Measurements from ENCODE around the gene LBP.

Gene LBP

GRCh38 chr20:38321959-38322598, 24.2 kb upstream of the LBP start:
- no peak for ATAC-seq (ENCODE audit: insufficient read depth, low read depth)
- H3K27me3 ChIP-seq (ENCODE audit: insufficient read depth, low read length, poor library complexity) = peaks cover 13% of the 10 kb centered on the region
- TF ChIP-seq CTCF (IDR thresholded peaks at IDR 0.05; ENCODE audit: borderline replicate concordance, extremely low read depth, low read length, poor library complexity, severe bottlenecking) = peak; percentile 59
- TF ChIP-seq EZH2 (IDR thresholded peaks at IDR 0.05; ENCODE audit: borderline replicate concordance, low read depth, low read length, severe bottlenecking) = no peak
- no peak overlapping the region for H3K4me2 ChIP-seq (ENCODE audit: insufficient read depth, low read length)
- H3K4me3 ChIP-seq (ENCODE audit: low read depth in 1 of 2, low read length in 2 of 2) = no peak overlapping the region
- no peak overlapping the region for H3K27ac ChIP-seq (ENCODE audit: low read length)
- H4K20me1 ChIP-seq (ENCODE audit: insufficient read depth, low read length) = no peaks in the 10 kb centered on the region
- H3K4me1 ChIP-seq (ENCODE audit: insufficient read depth, low read length) = no peaks in the 10 kb centered on the region
- H3K36me3 ChIP-seq (ENCODE audit: insufficient read depth, low read length) = no peaks in the 10 kb centered on the region
- H3K9ac ChIP-seq (ENCODE audit: low read depth, low read length) = no peak overlapping the region
- H3K9me3 ChIP-seq (ENCODE audit: insufficient read depth, low read length, severe bottlenecking) = no peaks in the 10 kb centered on the region
- H3K79me2 ChIP-seq (ENCODE audit: insufficient read depth, low read length) = no peaks in the 10 kb centered on the region
- no peak overlapping the region for H2AFZ ChIP-seq (ENCODE audit: low read depth, low read length)
- peak; percentile 10 for DNase-seq

DNA sequence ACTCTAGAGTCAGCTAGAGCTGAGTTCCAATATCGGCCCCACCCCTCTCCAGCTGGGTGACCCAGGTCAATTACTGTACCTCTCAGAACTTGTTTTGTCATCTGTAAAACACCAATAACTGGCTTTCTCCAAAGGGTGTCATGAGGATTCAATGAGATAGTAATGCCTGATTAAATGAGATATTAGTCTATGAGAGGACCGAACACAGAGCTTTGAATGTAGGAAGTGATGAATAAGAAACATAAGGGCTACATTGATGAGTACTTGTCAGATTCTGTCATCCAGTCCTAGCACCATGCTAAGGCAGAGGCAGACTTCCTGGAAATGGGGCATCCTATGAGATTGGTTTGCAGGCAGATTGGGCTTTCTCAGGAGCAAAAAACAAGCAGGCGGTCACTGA, 22.1 kb upstream of the LBP start:
- Histone ChIP-seq H3K27me3 (ENCODE audit: insufficient read depth, low read length, poor library complexity) (peaks cover 13% of the 10 kb centered on the region), H3K36me3 (ENCODE audit: insufficient read depth, low read length) (no peaks in the 10 kb centered on the region), H3K4me1 (ENCODE audit: insufficient read depth, low read length) (no peaks in the 10 kb centered on the region), H3K79me2 (ENCODE audit: insufficient read depth, low read length) (no peaks in the 10 kb centered on the region), H2AFZ (ENCODE audit: low read depth, low read length) (no peak overlapping the region), H3K9ac (ENCODE audit: low read depth, low read length) (no peak overlapping the region), H3K4me3 (ENCODE audit: low read depth in 1 of 2, low read length in 2 of 2) (no peak overlapping the region), H3K4me2 (ENCODE audit: insufficient read depth, low read length) (no peak overlapping the region), H3K27ac (ENCODE audit: low read length) (no peak overlapping the region), H4K20me1 (ENCODE audit: insufficient read depth, low read length) (no peaks in the 10 kb centered on the region), H3K9me3 (ENCODE audit: insufficient read depth, low read length, severe bottlenecking) (no peaks in the 10 kb centered on the region)
- TF ChIP-seq CTCF (IDR thresholded peaks at IDR 0.05; ENCODE audit: borderline replicate concordance, extremely low read depth, low read length, poor library complexity, severe bottlenecking) = no peak
- ATAC-seq (ENCODE audit: insufficient read depth, low read depth) = no peak
- no peak for DNase-seq

DNA sequence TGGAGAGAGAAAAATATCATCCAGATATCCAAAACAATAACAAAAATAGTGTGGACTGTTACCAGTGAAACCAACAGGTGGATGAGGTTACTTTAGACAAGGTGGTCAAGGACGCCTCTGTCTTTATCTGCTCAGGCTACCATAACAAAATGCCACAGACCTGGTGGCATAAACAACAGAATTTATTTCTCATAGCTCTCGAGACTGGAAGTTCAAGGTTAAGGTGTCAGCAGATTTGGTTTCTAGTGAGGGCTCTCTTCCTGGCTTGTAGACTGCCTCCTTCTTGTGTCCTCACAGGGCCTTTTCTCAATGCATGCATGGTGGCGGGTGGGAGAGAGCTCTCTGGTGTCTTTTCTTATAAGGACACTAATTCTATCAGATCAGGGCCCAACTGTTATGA, 21.1 kb upstream of the LBP start:
- Histone ChIP-seq H4K20me1 (ENCODE audit: insufficient read depth, low read length) (no peaks in the 10 kb centered on the region), H3K4me1 (ENCODE audit: insufficient read depth, low read length) (no peaks in the 10 kb centered on the region), H3K36me3 (ENCODE audit: insufficient read depth, low read length) (no peaks in the 10 kb centered on the region), H3K9ac (ENCODE audit: low read depth, low read length) (no peak overlapping the region), H3K27ac (ENCODE audit: low read length) (no peak overlapping the region), H3K27me3 (ENCODE audit: insufficient read depth, low read length, poor library complexity) (peaks cover 13% of the 10 kb centered on the region), H3K79me2 (ENCODE audit: insufficient read depth, low read length) (no peaks in the 10 kb centered on the region), H3K4me3 (ENCODE audit: low read depth in 1 of 2, low read length in 2 of 2) (no peak overlapping the region), H3K4me2 (ENCODE audit: insufficient read depth, low read length) (no peak overlapping the region), H3K9me3 (ENCODE audit: insufficient read depth, low read length, severe bottlenecking) (no peaks in the 10 kb centered on the region), H2AFZ (ENCODE audit: low read depth, low read length) (no peak overlapping the region)
- TF ChIP-seq EZH2 (IDR thresholded peaks at IDR 0.05; ENCODE audit: borderline replicate concordance, low read depth, low read length, severe bottlenecking) (no peak), CTCF (IDR thresholded peaks at IDR 0.05; ENCODE audit: borderline replicate concordance, extremely low read depth, low read length, poor library complexity, severe bottlenecking) (no peak)
- no peak for ATAC-seq (ENCODE audit: insufficient read depth, low read depth)
- DNase-seq = no peak

DNA sequence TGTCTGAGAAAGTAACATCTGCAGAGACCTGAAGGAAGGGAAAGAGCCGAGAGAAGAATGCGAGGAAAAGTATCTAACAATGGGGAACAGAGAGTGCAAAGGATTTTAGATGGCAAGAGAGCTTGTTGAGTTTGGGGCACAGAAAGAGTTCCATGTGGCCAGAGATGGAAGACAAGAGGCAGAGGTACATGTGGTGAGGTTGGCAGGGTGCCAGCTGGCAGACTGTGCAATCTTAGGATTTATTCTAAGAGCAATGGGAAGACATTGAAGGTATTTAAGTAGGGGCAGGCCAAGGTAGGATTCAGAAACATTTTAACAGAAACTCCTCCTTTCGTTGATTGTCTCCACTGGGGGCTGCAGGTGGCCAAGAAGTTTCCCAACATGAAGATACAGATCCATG, 20.4 kb upstream of the LBP start:
- H3K36me3 ChIP-seq (ENCODE audit: insufficient read depth, low read length) = no peaks in the 10 kb centered on the region
- 0 out of 2 replicates have a peak, but pooled peaks cover 2% of the 10 kb centered on the region for H4K20me1 ChIP-seq (ENCODE audit: insufficient read depth, low read length)
- ATAC-seq (ENCODE audit: insufficient read depth, low read depth) (no peak), DNase-seq (no peak)
- H3K9me3 ChIP-seq (ENCODE audit: insufficient read depth, low read length, severe bottlenecking) = no peaks in the 10 kb centered on the region
- no peak overlapping the region for H3K27ac ChIP-seq (ENCODE audit: low read length)
- no peaks in the 10 kb centered on the region for H3K79me2 ChIP-seq (ENCODE audit: insufficient read depth, low read length)
- no peak overlapping the region for H3K9ac ChIP-seq (ENCODE audit: low read depth, low read length)
- H2AFZ ChIP-seq (ENCODE audit: low read depth, low read length) = no peak overlapping the region
- no peak overlapping the region for H3K4me3 ChIP-seq (ENCODE audit: low read depth in 1 of 2, low read length in 2 of 2)
- H3K27me3 ChIP-seq (ENCODE audit: insufficient read depth, low read length, poor library complexity) = peaks cover 13% of the 10 kb centered on the region
- no peak overlapping the region for H3K4me2 ChIP-seq (ENCODE audit: insufficient read depth, low read length)
- TF ChIP-seq EZH2 (IDR thresholded peaks at IDR 0.05; ENCODE audit: borderline replicate concordance, low read depth, low read length, severe bottlenecking) (no peak), CTCF (IDR thresholded peaks at IDR 0.05; ENCODE audit: borderline replicate concordance, extremely low read depth, low read length, poor library complexity, severe bottlenecking) (no peak)
- no peaks in the 10 kb centered on the region for H3K4me1 ChIP-seq (ENCODE audit: insufficient read depth, low read length)

Data from DND-41 (cell line).